ENCODE measurements around the gene CDH4. TPM values are rescaled to one million over a fixed set of nuclear protein-coding genes. Genes with fewer than 3 reads are reported as not detected.

Gene CDH4
- total RNA-seq, 1 experiment from 2014 or later, result 5.3 TPM

GRCh38 chr20:61520893-61521460 lies 268.9 kb downstream of the CDH4 start:
- ATAC-seq (no peak), DNase-seq (ENCODE audit: low spot score) (no peak)
- Mint-ChIP-seq H3K4me1 (peaks cover 25% of the 10 kb centered on the region), H3K4me3 (no peak overlapping the region), H3K36me3 (no peaks in the 10 kb centered on the region; the same call in 1 of the 2 replicates), H3K27me3 (ENCODE audit: low read depth) (peaks cover 9% of the 10 kb centered on the region), H3K27ac (no peak overlapping the region), H3K9me3 (peaks cover 8% of the 10 kb centered on the region)
- ChIA-PET CTCF (interaction anchor here (0.6 to 1.5 kb wide), 3 partner anchors 47 to 77 kb away, joined by 3 to 5 read pairs (median 3); no protein-coding TSS in a partner anchor), POLR2A (no interaction called here)
- TF ChIP-seq HMGA2 (CRISPR knock-in tag; IDR thresholded peaks at IDR 0.05) (no peak), ERG (CRISPR knock-in tag; IDR thresholded peaks at IDR 0.05) (no peak), NR2C2 (CRISPR knock-in tag; IDR thresholded peaks at IDR 0.05) (no peak)
- TF ChIP-seq, protein P1, sequence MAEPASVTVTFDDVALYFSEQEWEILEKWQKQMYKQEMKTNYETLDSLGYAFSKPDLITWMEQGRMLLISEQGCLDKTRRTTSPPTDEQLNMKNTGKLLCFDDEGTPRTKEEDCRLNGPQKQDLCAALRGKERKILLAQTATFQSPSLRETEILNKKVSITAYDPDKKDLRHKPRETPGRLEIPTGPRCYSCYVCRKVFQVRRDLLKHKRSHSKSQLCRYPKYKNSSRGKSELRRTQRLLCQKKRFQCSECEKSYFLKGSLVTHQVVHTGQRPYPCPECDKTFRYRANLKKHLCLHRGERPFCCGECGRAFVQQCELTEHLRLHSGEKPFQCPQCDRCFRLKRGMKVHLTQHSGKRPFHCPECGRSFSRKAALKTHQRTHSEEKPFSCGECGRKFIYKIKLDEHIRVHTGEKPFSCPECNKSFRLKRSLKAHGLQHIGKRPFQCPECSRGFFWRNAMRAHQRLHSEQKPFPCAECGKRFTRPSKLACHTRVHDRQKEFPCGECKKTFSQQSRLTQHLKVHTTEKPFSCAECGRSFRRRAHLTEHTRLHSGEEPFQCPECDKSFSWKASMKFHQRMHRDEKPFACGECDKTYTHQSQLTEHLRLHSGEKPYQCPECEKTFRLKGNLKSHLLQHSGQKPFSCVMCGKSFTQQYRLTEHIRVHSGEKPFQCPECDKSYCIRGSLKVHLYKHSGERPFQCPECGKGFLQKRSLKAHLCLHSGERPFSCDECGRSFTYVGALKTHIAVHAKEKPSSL (CRISPR knock-in tag; conservative IDR thresholded peaks at IDR 0.05), result no peak

DNA sequence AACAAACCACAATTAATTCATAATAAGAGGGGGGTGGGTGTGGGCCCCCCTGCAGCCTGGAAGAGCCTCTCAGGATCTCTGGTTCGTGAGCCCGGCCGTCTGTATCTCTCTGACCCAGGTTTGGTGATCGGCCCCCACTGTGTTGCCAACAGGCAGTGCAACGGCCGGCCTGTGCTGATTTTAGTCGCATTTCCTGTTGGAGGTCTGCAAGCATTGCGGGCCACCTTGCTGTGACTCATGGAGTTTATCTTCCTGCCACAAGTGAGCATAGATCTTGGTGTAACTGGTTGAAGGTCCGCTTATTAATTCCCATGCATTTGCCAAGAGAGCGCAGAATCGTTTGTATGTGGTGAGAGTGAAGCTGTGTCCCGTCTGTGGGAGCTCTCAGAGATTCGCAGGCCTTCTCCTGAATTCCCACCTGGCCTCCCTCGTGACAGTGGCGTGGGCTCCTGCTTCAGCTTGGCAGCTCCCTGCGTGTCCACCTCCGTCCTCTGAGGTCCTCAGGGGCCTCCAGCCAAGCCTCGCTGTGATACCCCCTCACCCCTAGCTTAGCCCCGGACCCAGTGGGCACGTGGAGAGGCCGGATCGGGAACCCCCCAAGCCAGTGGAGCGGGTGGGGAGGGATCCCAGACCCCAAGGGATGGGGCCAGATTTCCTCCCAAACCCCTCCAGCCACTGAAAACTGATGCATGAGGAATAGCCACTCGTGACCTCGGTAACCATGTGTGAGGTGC lies 269.8 kb downstream of the CDH4 start:
- TF ChIP-seq USF1 (CRISPR knock-in tag; IDR thresholded peaks at IDR 0.05), result no peak
- no peak for TF ChIP-seq RORB (CRISPR knock-in tag; IDR thresholded peaks at IDR 0.05)
- TF ChIP-seq ZNF671 (CRISPR knock-in tag; IDR thresholded peaks at IDR 0.05), result no peak
- H3K27me3 Mint-ChIP-seq (ENCODE audit: low read depth), result peaks cover 12% of the 10 kb centered on the region
- CTCF ChIA-PET, result interaction anchor here (0.6 kb wide), 1 partner anchor 46 kb away, joined by 3 read pairs; no protein-coding TSS in a partner anchor
- POLR2A ChIA-PET, result no interaction called here
- H3K4me3 Mint-ChIP-seq, result no peak overlapping the region
- H3K9me3 Mint-ChIP-seq, result peaks cover 8% of the 10 kb centered on the region
- no peak overlapping the region; the same call in 1 of the 2 replicates for H3K27ac Mint-ChIP-seq
- ATAC-seq, result no peak
- peaks cover 22% of the 10 kb centered on the region for H3K4me1 Mint-ChIP-seq
- DNase-seq (ENCODE audit: low spot score), result no peak
- H3K36me3 Mint-ChIP-seq, result no peaks in the 10 kb centered on the region; the same call in 1 of the 2 replicates

DNA sequence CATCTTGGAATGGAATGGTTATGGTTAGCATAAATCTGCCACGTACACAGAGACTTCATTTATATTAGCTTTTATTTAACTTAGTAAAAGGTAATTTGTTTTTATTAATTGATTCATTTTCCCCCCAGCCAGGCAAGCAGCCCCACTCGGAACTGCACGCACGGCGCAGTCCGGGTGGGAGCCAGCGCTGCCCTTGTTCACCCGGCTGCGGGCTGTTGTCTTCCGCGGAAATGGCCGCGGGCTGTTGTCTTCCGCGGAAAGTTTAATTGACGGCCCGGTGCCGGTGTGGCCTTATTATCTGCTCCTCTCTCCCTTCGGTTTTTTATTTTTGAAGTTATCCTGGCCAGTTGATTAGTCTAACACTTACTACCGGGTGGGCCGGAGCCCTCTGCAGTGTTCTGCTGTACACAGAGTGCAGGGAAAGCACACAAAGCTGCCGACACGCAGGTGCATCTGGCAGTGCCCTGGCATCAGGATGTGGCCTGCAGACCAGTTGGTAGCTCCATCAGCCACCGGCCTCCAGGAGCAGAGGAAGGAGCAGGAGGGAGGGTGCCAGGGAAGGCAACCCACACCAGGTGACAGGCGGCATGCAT lies 270.5 kb downstream of the CDH4 start:
- ChIA-PET CTCF (no interaction called here), POLR2A (no interaction called here)
- peaks cover 18% of the 10 kb centered on the region for H3K27me3 Mint-ChIP-seq (ENCODE audit: low read depth)
- DNase-seq (ENCODE audit: low spot score) (no peak), ATAC-seq (no peak)
- H3K4me3 Mint-ChIP-seq, result no peak overlapping the region
- H3K4me1 Mint-ChIP-seq, result peaks cover 20% of the 10 kb centered on the region
- TF ChIP-seq, protein P2, sequence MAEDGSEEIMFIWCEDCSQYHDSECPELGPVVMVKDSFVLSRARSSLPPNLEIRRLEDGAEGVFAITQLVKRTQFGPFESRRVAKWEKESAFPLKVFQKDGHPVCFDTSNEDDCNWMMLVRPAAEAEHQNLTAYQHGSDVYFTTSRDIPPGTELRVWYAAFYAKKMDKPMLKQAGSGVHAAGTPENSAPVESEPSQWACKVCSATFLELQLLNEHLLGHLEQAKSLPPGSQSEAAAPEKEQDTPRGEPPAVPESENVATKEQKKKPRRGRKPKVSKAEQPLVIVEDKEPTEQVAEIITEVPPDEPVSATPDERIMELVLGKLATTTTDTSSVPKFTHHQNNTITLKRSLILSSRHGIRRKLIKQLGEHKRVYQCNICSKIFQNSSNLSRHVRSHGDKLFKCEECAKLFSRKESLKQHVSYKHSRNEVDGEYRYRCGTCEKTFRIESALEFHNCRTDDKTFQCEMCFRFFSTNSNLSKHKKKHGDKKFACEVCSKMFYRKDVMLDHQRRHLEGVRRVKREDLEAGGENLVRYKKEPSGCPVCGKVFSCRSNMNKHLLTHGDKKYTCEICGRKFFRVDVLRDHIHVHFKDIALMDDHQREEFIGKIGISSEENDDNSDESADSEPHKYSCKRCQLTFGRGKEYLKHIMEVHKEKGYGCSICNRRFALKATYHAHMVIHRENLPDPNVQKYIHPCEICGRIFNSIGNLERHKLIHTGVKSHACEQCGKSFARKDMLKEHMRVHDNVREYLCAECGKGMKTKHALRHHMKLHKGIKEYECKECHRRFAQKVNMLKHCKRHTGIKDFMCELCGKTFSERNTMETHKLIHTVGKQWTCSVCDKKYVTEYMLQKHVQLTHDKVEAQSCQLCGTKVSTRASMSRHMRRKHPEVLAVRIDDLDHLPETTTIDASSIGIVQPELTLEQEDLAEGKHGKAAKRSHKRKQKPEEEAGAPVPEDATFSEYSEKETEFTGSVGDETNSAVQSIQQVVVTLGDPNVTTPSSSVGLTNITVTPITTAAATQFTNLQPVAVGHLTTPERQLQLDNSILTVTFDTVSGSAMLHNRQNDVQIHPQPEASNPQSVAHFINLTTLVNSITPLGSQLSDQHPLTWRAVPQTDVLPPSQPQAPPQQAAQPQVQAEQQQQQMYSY (CRISPR knock-in tag; IDR thresholded peaks at IDR 0.05), result no peak
- no peak for TF ChIP-seq GABPB1 (CRISPR knock-in tag; IDR thresholded peaks at IDR 0.05)
- no peak for TF ChIP-seq NFYB (CRISPR knock-in tag; conservative IDR thresholded peaks at IDR 0.05; ENCODE audit: low read depth)
- TF ChIP-seq ZNF219 (CRISPR knock-in tag; IDR thresholded peaks at IDR 0.05; ENCODE audit: borderline replicate concordance), result no peak
- TF ChIP-seq ZMAT4 (CRISPR knock-in tag; IDR thresholded peaks at IDR 0.05), result no peak
- no peak for TF ChIP-seq EMX1 (CRISPR knock-in tag; IDR thresholded peaks at IDR 0.05)
- TF ChIP-seq ERG (CRISPR knock-in tag; IDR thresholded peaks at IDR 0.05), result no peak
- no peak for TF ChIP-seq PREB (CRISPR knock-in tag; IDR thresholded peaks at IDR 0.05; ENCODE audit: borderline replicate concordance)
- TF ChIP-seq, protein P3, sequence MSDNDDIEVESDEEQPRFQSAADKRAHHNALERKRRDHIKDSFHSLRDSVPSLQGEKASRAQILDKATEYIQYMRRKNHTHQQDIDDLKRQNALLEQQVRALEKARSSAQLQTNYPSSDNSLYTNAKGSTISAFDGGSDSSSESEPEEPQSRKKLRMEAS (CRISPR knock-in tag; IDR thresholded peaks at IDR 0.05), result no peak
- TF ChIP-seq SMAD3 (CRISPR knock-in tag; IDR thresholded peaks at IDR 0.05; ENCODE audit: borderline replicate concordance), result no peak
- peaks cover 8% of the 10 kb centered on the region for H3K9me3 Mint-ChIP-seq
- H3K27ac Mint-ChIP-seq, result no peak overlapping the region
- no peaks in the 10 kb centered on the region; the same call in 1 of the 2 replicates for H3K36me3 Mint-ChIP-seq
